GM18526 (cell line): ENCODE data around the gene ANKRD34C.

Experiments
- POLR2A ChIP-seq: IDR thresholded peaks from 3 replicates; pipeline ENCODE4 v1.6.1; 2011; ENCODE audit not compliant: insufficient read length; ENCODE audit errors: extremely low read depth

ANKRD34C gene

GRCh38 chr15:79299126-79299840, 16.8 kb downstream of the ANKRD34C start:
- TF ChIP-seq POLR2A, result no peak

GRCh38 chr15:79299841-79300235, 17.3 kb downstream of the ANKRD34C start:
- TF ChIP-seq POLR2A, result no peak

GRCh38 chr15:79307251-79307650, 24.7 kb downstream of the ANKRD34C start:
- TF ChIP-seq POLR2A, result no peak

GRCh38 chr15:79308874-79309273, 26.4 kb downstream of the ANKRD34C start:
- no peak for TF ChIP-seq POLR2A

- TF ChIP-seq POLR2A, result no peak
Measured at GRCh38 chr15:79310612-79310984, 28.1 kb downstream of the ANKRD34C start.

- TF ChIP-seq POLR2A, result peak; percentile 73
Measured at GRCh38 chr15:79310985-79311900, 28.7 kb downstream of the ANKRD34C start, which contains the start of gene TMED3. Gene TMED3 (plus strand): TSS chr15:79311112. CDS start chr15:79311250, 138 bp downstream.

GRCh38 chr15:79311901-79312553, 29.5 kb downstream of the ANKRD34C start:
- TF ChIP-seq POLR2A, result no peak

- no peak for TF ChIP-seq POLR2A
Measured at GRCh38 chr15:79314186-79314585, 31.7 kb downstream of the ANKRD34C start.

- TF ChIP-seq POLR2A, result no peak
Measured at GRCh38 chr15:79314811-79315210, 32.3 kb downstream of the ANKRD34C start.

- TF ChIP-seq POLR2A, result no peak
Measured at GRCh38 chr15:79315623-79316328, 33.3 kb downstream of the ANKRD34C start.

- TF ChIP-seq POLR2A, result no peak
Measured at GRCh38 chr15:79316864-79317263, 34.3 kb downstream of the ANKRD34C start.

- no peak for TF ChIP-seq POLR2A
Measured at GRCh38 chr15:79321876-79322275, 39.4 kb downstream of the ANKRD34C start.

GRCh38 chr15:79322306-79322705, 39.8 kb downstream of the ANKRD34C start:
- TF ChIP-seq POLR2A, result no peak

- TF ChIP-seq POLR2A, result no peak
Measured at GRCh38 chr15:79322945-79323344, 40.4 kb downstream of the ANKRD34C start.

GRCh38 chr15:79329171-79329611, 46.7 kb downstream of the ANKRD34C start:
- no peak for TF ChIP-seq POLR2A
